Kidney (tissue), 22 donors: ENCODE results near the gene MISP. TPM values are rescaled to one million over a fixed set of nuclear protein-coding genes. Genes with fewer than 3 reads are reported as not detected.
"Not testable (repeated sequence)": the region's sequence is repeated elsewhere in the genome, so short reads cannot be mapped to it uniquely, and the experiment has no call there.

Source experiments
- DNase-seq, 5 donors: peaks; one replicate each; pipeline ENCODE4 v3.0.0-alpha.2; 2013 to 2020
- FAIRE-seq: peaks from 2 replicates; lab custom pipeline; 2012; peaks lifted over from hg19 to GRCh38; lab: Jason Lieb, UNC
- H3K27ac ChIP-seq, 2 donors: one replicate each; pipeline ENCODE4 v1.7.0; 2013; ENCODE audit warnings: low read depth in 2 of 2, low read length in 2 of 2, inconsistent platforms in 1 of 2
- H3K27me3 ChIP-seq: one replicate; pipeline ENCODE4 v1.7.1; 2013; ENCODE audit warnings: low read length, inconsistent platforms; ENCODE audit not compliant: control insufficient read depth, insufficient read depth
- H3K36me3 ChIP-seq, 3 donors: one replicate each; pipeline versions ENCODE4 v1.7.0 to v1.7.1; 2013; ENCODE audit warnings: low read length in 3 of 3, control low read depth in 1 of 3, inconsistent platforms in 1 of 3; ENCODE audit not compliant: insufficient read depth in 3 of 3, control insufficient read depth in 2 of 3
- H3K4me1 ChIP-seq, 3 donors: one replicate each; pipeline versions ENCODE4 v1.7.0 to v1.7.1; 2013; ENCODE audit warnings: low read length in 3 of 3, inconsistent platforms in 1 of 3, low read depth in 1 of 3; ENCODE audit not compliant: control insufficient read depth in 2 of 3, insufficient read depth in 2 of 3
- H3K4me3 ChIP-seq, 3 donors: one replicate each; pipeline versions ENCODE4 v1.7.0 to v1.8.1; 2013; ENCODE audit warnings: low read length in 3 of 3, control low read depth in 1 of 3, inconsistent platforms in 1 of 3
- H3K9ac ChIP-seq, 3 donors: one replicate each; pipeline versions ENCODE4 v1.7.0 to v1.7.1; 2013; ENCODE audit warnings: low read length in 3 of 3, control low read depth in 1 of 3, inconsistent platforms in 1 of 3
- H3K9me3 ChIP-seq, 3 donors: one replicate each; pipeline versions ENCODE4 v1.7.0 to v1.7.1; 2013; ENCODE audit warnings: low read length in 3 of 3, control low read depth in 1 of 3, inconsistent platforms in 1 of 3; ENCODE audit not compliant: control insufficient read depth in 2 of 3, insufficient read depth in 1 of 3
- CTCF ChIP-seq: IDR thresholded peaks from 3 replicates; pipeline ENCODE4 v1.5.1; 2012; ENCODE audit warnings: mild to moderate bottlenecking, moderate library complexity, borderline replicate concordance; ENCODE audit not compliant: insufficient read depth; ENCODE audit errors: extremely low read depth
- intact Hi-C: fragments of 100-400 bp; cut with DNase I; formaldehyde crosslinking; loops from one replicate; pipeline ENCODE4 v1.11.1; 2022
- long read RNA-seq, 10 donors: library from polyadenylated mRNA in 1 of 10; unstranded in 1 of 10; transcript quantifications; one replicate each; pipeline ENCODE4 v2.0.0 and lab custom pipeline, GENCODE V29; 2021 to 2026
- polyA plus RNA-seq: library from polyadenylated mRNA; stranded (reverse); fragments of 350-450 nt; fragmentation: Illumina TruSeq; extraction: RNeasy Lipid Tissue Mini Kit (QIAGEN cat#74804); gene quantifications from one replicate; pipeline ENCODE4 v1.2.3, GENCODE V29; 2014; ENCODE audit warnings: low read depth, low replicate concordance; ENCODE audit not compliant: insufficient read depth
- total RNA-seq: library from RNA; stranded (reverse); fragmentation: NEBNext Ultra II Directional; extraction: Animal tissue kit (Norgen Biotek cat#: 25700); gene quantifications from one replicate; pipeline ENCODE4 v1.2.1, GENCODE V29; 2021
- donor health status: control.
- donor health status: control.
- donor health status: control.
- donor health status: control.
- donor health status: control.
- donor health status: DM: yes; HTN: yes; CAD: no.
- donor health status: Normal renal cell carcinoma (clear cell type).

The MISP gene
- 17.8 TPM for total RNA-seq
- polyA plus RNA-seq: 19.6 TPM
- long read RNA-seq, donor 1: 0 reads
- long read RNA-seq, donor 2, partial matches to known transcripts: 0 of 1 reads
- long read RNA-seq, donor 2, other reads (novel, unspliced or antisense): 0 of 1 reads
- long read RNA-seq, donor 3: 0 reads
- long read RNA-seq, donor 4: 0 reads
- long read RNA-seq, donor 5: 0 reads
- long read RNA-seq, donor 6: 0 reads
- long read RNA-seq, donor 7, transcript MISP-201 (5 exons, 2,871 nt): major isoform, 24 of 39 reads
- long read RNA-seq, donor 7, partial matches to known transcripts: 14 of 39 reads
- long read RNA-seq, donor 7, other reads (novel, unspliced or antisense): 1 of 39 reads
- long read RNA-seq, donor 8, partial matches to known transcripts: 0 of 3 reads
- long read RNA-seq, donor 8, other reads (novel, unspliced or antisense): 0 of 3 reads
- long read RNA-seq, donor 9, partial matches to known transcripts: 0 of 1 reads
- long read RNA-seq, donor 9, other reads (novel, unspliced or antisense): 0 of 1 reads
- long read RNA-seq, donor 10, partial matches to known transcripts: 0 of 2 reads
- long read RNA-seq, donor 10, other reads (novel, unspliced or antisense): 0 of 2 reads

GRCh38 chr19:750640-751423, at the start of gene MISP:
Gene MISP (plus strand): TSS chr19:751112. CDS start chr19:756947, 5,835 bp downstream.
- FAIRE-seq (no peak), DNase-seq (peak; percentile 53 to 94 (median 84))
- TF ChIP-seq CTCF: no peak
- Histone ChIP-seq H3K27me3 (no peaks in the 10 kb centered on the region), H3K4me1 (peaks cover 0 to 8% (median 0%) of the 10 kb centered on the region in 3 donors), H3K9ac (no peak within 1 kb of the TSS), H3K4me3 (peak within 1 kb of the TSS in 2 of 3 donors; percentile 24 to 47), H3K27ac (no peak within 1 kb of the TSS), H3K9me3 (no peaks in the 10 kb centered on the region), H3K36me3 (no peaks in the 10 kb centered on the region)
- intact Hi-C loops: no loop called here

- H3K9me3 ChIP-seq, FAIRE-seq, intact Hi-C loops, H3K4me3 ChIP-seq, DNase-seq, H3K4me1 ChIP-seq, H3K27ac ChIP-seq, H3K27me3 ChIP-seq, H3K36me3 ChIP-seq, H3K9ac ChIP-seq: not testable (repeated sequence)
Observed at GRCh38 chr19:702847-703246, 48.1 kb upstream of the MISP start.

GRCh38 chr19:703329-703650, 47.6 kb upstream of the MISP start:
- FAIRE-seq (no peak), DNase-seq (no peak)
- H3K9me3 ChIP-seq: no peaks in the 10 kb centered on the region
- intact Hi-C loops: no loop called here
- no peak overlapping the region for H3K4me3 ChIP-seq
- H3K9ac ChIP-seq: no peak overlapping the region
- H3K4me1 ChIP-seq: peaks cover 0 to 4% (median 0%) of the 10 kb centered on the region in 3 donors
- no peaks in the 10 kb centered on the region for H3K36me3 ChIP-seq
- no peaks in the 10 kb centered on the region for H3K27me3 ChIP-seq
- TF ChIP-seq CTCF: no peak
- no peak overlapping the region for H3K27ac ChIP-seq
